Kidney (tissue), 14 donors: ENCODE measurements around the gene KRTAP5-1. TPM values are rescaled to one million over a fixed set of nuclear protein-coding genes. Genes with fewer than 3 reads are reported as not detected.
A peak's percentile ranks its signal among the peaks of the same experiment; 100 is the strongest.

Source experiments
- DNase-seq, 5 donors: peaks; one replicate each; pipeline ENCODE4 v3.0.0-alpha.2; 2013 to 2020
- FAIRE-seq: peaks from 2 replicates; lab custom pipeline; 2012; peaks lifted over from hg19 to GRCh38; lab: Jason Lieb, UNC
- H3K27ac ChIP-seq, 2 donors: one replicate each; pipeline ENCODE4 v1.7.0; 2013; ENCODE audit warnings: low read depth in 2 of 2, low read length in 2 of 2, inconsistent platforms in 1 of 2
- H3K27me3 ChIP-seq: one replicate; pipeline ENCODE4 v1.7.1; 2013; ENCODE audit warnings: low read length, inconsistent platforms; ENCODE audit not compliant: control insufficient read depth, insufficient read depth
- H3K36me3 ChIP-seq, 3 donors: one replicate each; pipeline versions ENCODE4 v1.7.0 to v1.7.1; 2013; ENCODE audit warnings: low read length in 3 of 3, control low read depth in 1 of 3, inconsistent platforms in 1 of 3; ENCODE audit not compliant: insufficient read depth in 3 of 3, control insufficient read depth in 2 of 3
- H3K4me1 ChIP-seq, 3 donors: one replicate each; pipeline versions ENCODE4 v1.7.0 to v1.7.1; 2013; ENCODE audit warnings: low read length in 3 of 3, inconsistent platforms in 1 of 3, low read depth in 1 of 3; ENCODE audit not compliant: control insufficient read depth in 2 of 3, insufficient read depth in 2 of 3
- H3K4me3 ChIP-seq, 3 donors: one replicate each; pipeline versions ENCODE4 v1.7.0 to v1.8.1; 2013; ENCODE audit warnings: low read length in 3 of 3, control low read depth in 1 of 3, inconsistent platforms in 1 of 3
- H3K9ac ChIP-seq, 3 donors: one replicate each; pipeline versions ENCODE4 v1.7.0 to v1.7.1; 2013; ENCODE audit warnings: low read length in 3 of 3, control low read depth in 1 of 3, inconsistent platforms in 1 of 3
- H3K9me3 ChIP-seq, 3 donors: one replicate each; pipeline versions ENCODE4 v1.7.0 to v1.7.1; 2013; ENCODE audit warnings: low read length in 3 of 3, control low read depth in 1 of 3, inconsistent platforms in 1 of 3; ENCODE audit not compliant: control insufficient read depth in 2 of 3, insufficient read depth in 1 of 3
- intact Hi-C: fragments of 100-400 bp; cut with DNase I; formaldehyde crosslinking; loops from one replicate; pipeline ENCODE4 v1.11.1; 2022
- polyA plus RNA-seq: library from polyadenylated mRNA; stranded (reverse); fragments of 350-450 nt; fragmentation: Illumina TruSeq; extraction: RNeasy Lipid Tissue Mini Kit (QIAGEN cat#74804); gene quantifications from one replicate; pipeline ENCODE4 v1.2.3, GENCODE V29; 2014; ENCODE audit warnings: low read depth, low replicate concordance; ENCODE audit not compliant: insufficient read depth
- total RNA-seq: library from RNA; stranded (reverse); fragmentation: NEBNext Ultra II Directional; extraction: Animal tissue kit (Norgen Biotek cat#: 25700); gene quantifications from one replicate; pipeline ENCODE4 v1.2.1, GENCODE V29; 2021
- TF ChIP-seq, protein P1 (sequence below): IDR thresholded peaks from 3 replicates; pipeline ENCODE4 v1.5.1; 2012; ENCODE audit warnings: mild to moderate bottlenecking, moderate library complexity, borderline replicate concordance; ENCODE audit not compliant: insufficient read depth; ENCODE audit errors: extremely low read depth
- donor health status: control.
- donor health status: control.
- donor health status: control.
- donor health status: control.
- donor health status: control.
- donor health status: DM: yes; HTN: yes; CAD: no.
- donor health status: Normal renal cell carcinoma (clear cell type).

Gene KRTAP5-1
- total and polyA plus RNA-seq, 2 donors from 2014 or later = not detected

GRCh38 chr11:1547467-1548098 is 37.5 kb downstream of the KRTAP5-1 start:
- intact Hi-C loops = no loop called here
- no peaks in the 10 kb centered on the region for H3K9me3 ChIP-seq
- TF ChIP-seq, protein P1, sequence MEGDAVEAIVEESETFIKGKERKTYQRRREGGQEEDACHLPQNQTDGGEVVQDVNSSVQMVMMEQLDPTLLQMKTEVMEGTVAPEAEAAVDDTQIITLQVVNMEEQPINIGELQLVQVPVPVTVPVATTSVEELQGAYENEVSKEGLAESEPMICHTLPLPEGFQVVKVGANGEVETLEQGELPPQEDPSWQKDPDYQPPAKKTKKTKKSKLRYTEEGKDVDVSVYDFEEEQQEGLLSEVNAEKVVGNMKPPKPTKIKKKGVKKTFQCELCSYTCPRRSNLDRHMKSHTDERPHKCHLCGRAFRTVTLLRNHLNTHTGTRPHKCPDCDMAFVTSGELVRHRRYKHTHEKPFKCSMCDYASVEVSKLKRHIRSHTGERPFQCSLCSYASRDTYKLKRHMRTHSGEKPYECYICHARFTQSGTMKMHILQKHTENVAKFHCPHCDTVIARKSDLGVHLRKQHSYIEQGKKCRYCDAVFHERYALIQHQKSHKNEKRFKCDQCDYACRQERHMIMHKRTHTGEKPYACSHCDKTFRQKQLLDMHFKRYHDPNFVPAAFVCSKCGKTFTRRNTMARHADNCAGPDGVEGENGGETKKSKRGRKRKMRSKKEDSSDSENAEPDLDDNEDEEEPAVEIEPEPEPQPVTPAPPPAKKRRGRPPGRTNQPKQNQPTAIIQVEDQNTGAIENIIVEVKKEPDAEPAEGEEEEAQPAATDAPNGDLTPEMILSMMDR = no peak
- H3K4me3 ChIP-seq = no peak overlapping the region
- DNase-seq = no peak
- no peaks in the 10 kb centered on the region for H3K36me3 ChIP-seq
- peaks cover 14% of the 10 kb centered on the region for H3K27me3 ChIP-seq
- H3K9ac ChIP-seq = peak overlapping the region in 1 of 3 donors; percentile 58
- H3K4me1 ChIP-seq = peaks cover 0 to 7% (median 0%) of the 10 kb centered on the region in 3 donors
- H3K27ac ChIP-seq = peak overlapping the region; percentile 83 to 87
- FAIRE-seq = no peak

- no peak overlapping the region for H3K9ac ChIP-seq
- peaks cover 14% of the 10 kb centered on the region for H3K27me3 ChIP-seq
- no peaks in the 10 kb centered on the region for H3K9me3 ChIP-seq
- H3K36me3 ChIP-seq = no peaks in the 10 kb centered on the region
- H3K27ac ChIP-seq = peak overlapping the region; percentile 83 to 87
- no peak overlapping the region for H3K4me3 ChIP-seq
- TF ChIP-seq, protein P1 = peak; percentile 75
- peak; percentile 52 to 87 (median 78) for DNase-seq
- H3K4me1 ChIP-seq = peaks cover 0 to 7% (median 0%) of the 10 kb centered on the region in 3 donors
- no peak for FAIRE-seq
- intact Hi-C loops = no loop called here
Observed at GRCh38 chr11:1546536-1547466, 38.3 kb downstream of the KRTAP5-1 start.

DNA sequence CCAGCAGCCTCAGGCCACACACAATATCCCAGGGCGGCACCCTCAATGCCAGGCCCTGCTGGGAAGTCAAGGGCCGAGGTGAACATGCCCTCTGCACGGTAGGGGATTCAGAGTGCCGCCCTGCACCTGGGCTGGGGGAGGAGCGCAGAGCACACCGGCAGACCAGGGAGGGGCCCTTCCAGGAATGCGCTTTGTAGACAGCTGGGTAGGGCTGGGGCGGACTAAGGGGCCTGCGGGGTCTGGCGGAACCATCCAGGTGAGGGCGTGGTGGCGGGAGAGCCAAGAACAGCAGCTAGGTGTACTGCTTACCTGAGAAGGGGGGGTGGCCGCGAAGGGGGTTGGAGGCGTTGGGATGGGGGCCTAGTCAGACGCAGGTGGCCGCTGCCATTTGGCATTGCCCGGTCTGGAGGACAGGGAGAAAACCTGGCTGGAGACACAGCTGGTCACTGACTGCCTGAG is 39.0 kb downstream of the KRTAP5-1 start:
- TF ChIP-seq, protein P1 = no peak
- Histone ChIP-seq H3K36me3 (no peaks in the 10 kb centered on the region), H3K4me1 (peaks cover 0 to 7% (median 0%) of the 10 kb centered on the region in 3 donors), H3K27ac (no peak overlapping the region), H3K9ac (no peak overlapping the region), H3K4me3 (no peak overlapping the region), H3K27me3 (peaks cover 14% of the 10 kb centered on the region), H3K9me3 (no peaks in the 10 kb centered on the region)
- intact Hi-C loops = no loop called here
- FAIRE-seq (no peak), DNase-seq (peak in 2 of 5 donors; percentile 77 to 83)
